PC-9 (cell line): ENCODE data around the gene TMEM109. TPM values are rescaled to one million over a fixed set of nuclear protein-coding genes. Genes with fewer than 3 reads are reported as not detected.

Source experiments
- BruUV-seq: library from RNA; stranded (reverse); fragments of 400-500 nt; replicated peaks from 2 replicates; lab custom pipeline; 2021; lab: Mats Ljungman, UMichigan
- CTCF ChIA-PET: fragments of 300-600 bp; sonication (Branson Sonifier 250); formaldehyde crosslinking; loops from one replicate; lab custom pipeline; 2022; ENCODE audit warnings: antibody characterized with exemption; lab: Charles Lee
- POLR2A ChIA-PET: fragments of 300-600 bp; sonication (Branson Sonifier 250); formaldehyde crosslinking; loops from one replicate; lab custom pipeline; 2022; ENCODE audit warnings: antibody characterized with exemption; ENCODE audit not compliant: unreplicated experiment; lab: Charles Lee
- DNase-seq, 2 experiments: peaks; one replicate each; pipeline versions ENCODE4 v3.0.0 to v3.0.0-alpha.2; 2015 to 2022; ENCODE audit warnings: mixed read lengths in 1 of 2
- H2AFZ ChIP-seq: fragments of 200-600 bp; sonication (generic); 2 replicates; pipeline ENCODE4 v1.8.1; 2017; ENCODE audit warnings: antibody characterized with exemption
- H3F3A ChIP-seq: fragments of 200-600 bp; sonication (generic); 2 replicates; pipeline ENCODE4 v1.8.1; 2017; ENCODE audit warnings: antibody characterized with exemption, mild to moderate bottlenecking, low read depth; ENCODE audit not compliant: insufficient read depth
- H3K27ac ChIP-seq: fragments of 200-600 bp; sonication (generic); 2 replicates; pipeline ENCODE4 v1.6.1; 2016; ENCODE audit warnings: mixed run types
- H3K27me3 ChIP-seq: fragments of 200-600 bp; sonication (generic); 2 replicates; pipeline ENCODE4 v1.6.1; 2016; ENCODE audit warnings: low read depth, mixed run types; ENCODE audit not compliant: insufficient read depth
- H3K36me3 ChIP-seq: fragments of 200-600 bp; sonication (generic); 2 replicates; pipeline ENCODE4 v1.6.1; 2016; ENCODE audit warnings: low read depth, mixed run types
- H3K4me1 ChIP-seq: fragments of 200-600 bp; sonication (generic); replicated peaks from 2 replicates; pipeline ENCODE4 v1.6.1; 2016; ENCODE audit warnings: mixed run types; ENCODE audit not compliant: insufficient read depth
- H3K4me2 ChIP-seq: fragments of 200-600 bp; sonication (generic); 2 replicates; pipeline ENCODE4 v1.6.1; 2017; ENCODE audit warnings: mixed run types
- H3K4me3 ChIP-seq: fragments of 200-600 bp; sonication (generic); 2 replicates; pipeline ENCODE4 v1.6.1; 2016; ENCODE audit warnings: mixed run types
- H3K79me2 ChIP-seq: fragments of 200-600 bp; sonication (generic); 2 replicates; pipeline ENCODE4 v1.6.1; 2017; ENCODE audit warnings: low read depth, mixed run types
- H3K9me2 ChIP-seq: fragments of 200-600 bp; sonication (generic); 2 replicates; pipeline ENCODE4 v1.8.1; 2017; ENCODE audit warnings: mild to moderate bottlenecking; ENCODE audit not compliant: insufficient read depth
- H3K9me3 ChIP-seq: fragments of 200-600 bp; sonication (generic); 2 replicates; pipeline ENCODE4 v1.8.1; 2016; ENCODE audit warnings: low read depth; ENCODE audit not compliant: insufficient read depth
- H4K20me1 ChIP-seq: fragments of 200-600 bp; sonication (generic); 2 replicates; pipeline ENCODE4 v1.8.1; 2017; ENCODE audit not compliant: insufficient read depth
- CTCF ChIP-seq: fragments of 200-600 bp; sonication (generic); conservative IDR thresholded peaks from 2 replicates; pipeline ENCODE4 v1.6.1; 2017; ENCODE audit warnings: mixed run types, antibody characterized with exemption, mild to moderate bottlenecking, moderate library complexity
- EZH2 ChIP-seq: fragments of 200-600 bp; sonication (generic); IDR thresholded peaks from 2 replicates; pipeline ENCODE4 v1.8.0; 2017; ENCODE audit warnings: antibody characterized with exemption, low read depth
- intact Hi-C: fragments of 100-400 bp; cut with micrococcal nuclease; formaldehyde crosslinking; loops from one replicate; pipeline ENCODE4 v1.10.0; 2022; ENCODE audit not compliant: unreplicated experiment
- total RNA-seq: library from RNA; stranded (reverse); gene quantifications from 2 replicates; pipeline ENCODE4 v1.2.3, GENCODE V29; 2021

TMEM109 gene
- total RNA-seq, 1 experiment from 2014 or later, result 105 TPM

- Histone ChIP-seq H3K9me2 (no peaks in the 10 kb centered on the region), H3F3A (0 out of 2 replicates have a peak, but pooled peaks cover 4% of the 10 kb centered on the region), H2AFZ (no peak overlapping the region), H3K36me3 (no peaks in the 10 kb centered on the region), H4K20me1 (no peaks in the 10 kb centered on the region), H3K9me3 (no peaks in the 10 kb centered on the region), H3K27me3 (no peaks in the 10 kb centered on the region), H3K27ac (no peak overlapping the region), H3K79me2 (no peaks in the 10 kb centered on the region), H3K4me2 (no peak overlapping the region), H3K4me3 (no peak overlapping the region), H3K4me1 (no peaks in the 10 kb centered on the region)
- intact Hi-C loops, result no loop called here
- BruUV-seq, result no TSS peak
- ChIA-PET CTCF (no interaction called here), POLR2A (interaction anchor here (0.6 kb wide), 1 partner anchor 28 kb away, joined by 3 read pairs; no protein-coding TSS in a partner anchor)
- DNase-seq, result peak in 1 of 2 experiments; percentile 10
- TF ChIP-seq CTCF, result no peak
- TF ChIP-seq EZH2, result no peak
Measured at GRCh38 chr11:60935676-60936442, 21.9 kb downstream of the TMEM109 start.

GRCh38 chr11:60936467-60937143 is 22.6 kb downstream of the TMEM109 start:
- Histone ChIP-seq H4K20me1 (no peaks in the 10 kb centered on the region), H3K9me3 (no peaks in the 10 kb centered on the region), H3K4me1 (peaks cover 4% of the 10 kb centered on the region), H3K27me3 (no peaks in the 10 kb centered on the region), H3K36me3 (no peaks in the 10 kb centered on the region), H3K4me3 (no peak overlapping the region), H3K27ac (no peak overlapping the region), H3K4me2 (no peak overlapping the region), H3F3A (0 out of 2 replicates have a peak, but pooled peaks cover 4% of the 10 kb centered on the region), H3K9me2 (no peaks in the 10 kb centered on the region), H3K79me2 (no peaks in the 10 kb centered on the region), H2AFZ (no peak overlapping the region)
- POLR2A ChIA-PET, result interaction anchor here (0.6 kb wide), 1 partner anchor 29 kb away, joined by 3 read pairs; no protein-coding TSS in a partner anchor
- peak in 1 of 2 experiments; percentile 17 for DNase-seq
- CTCF ChIA-PET, result no interaction called here
- no TSS peak for BruUV-seq
- TF ChIP-seq EZH2 (no peak), CTCF (no peak)
- intact Hi-C loops, result no loop called here

DNA sequence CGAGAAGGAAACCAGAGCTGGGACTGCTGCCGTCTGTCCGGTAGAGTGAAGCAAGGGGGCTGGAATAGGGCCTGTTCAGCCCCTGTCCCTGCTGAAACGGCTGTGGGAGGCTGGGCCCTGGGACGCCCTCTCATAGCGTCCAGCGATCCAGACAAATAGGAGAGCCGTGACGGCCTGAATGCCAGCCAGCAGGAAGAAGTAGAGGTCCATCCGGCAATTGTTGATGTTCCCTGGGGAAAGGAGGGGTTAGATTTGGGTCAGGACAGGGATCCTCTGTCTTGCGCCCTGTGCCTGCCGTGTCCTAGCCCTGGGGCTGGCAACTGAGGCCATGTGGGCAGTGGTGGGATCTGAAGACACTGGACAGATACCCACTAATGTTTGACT is 23.2 kb downstream of the TMEM109 start:
- Histone ChIP-seq H3F3A (0 out of 2 replicates have a peak, but pooled peaks cover 4% of the 10 kb centered on the region), H3K4me2 (no peak overlapping the region), H3K9me3 (no peaks in the 10 kb centered on the region), H3K27ac (no peak overlapping the region), H3K79me2 (no peaks in the 10 kb centered on the region), H2AFZ (no peak overlapping the region), H3K4me1 (peaks cover 9% of the 10 kb centered on the region), H3K4me3 (no peak overlapping the region), H3K9me2 (no peaks in the 10 kb centered on the region), H4K20me1 (no peaks in the 10 kb centered on the region), H3K27me3 (no peaks in the 10 kb centered on the region), H3K36me3 (no peaks in the 10 kb centered on the region)
- intact Hi-C loops, result no loop called here
- ChIA-PET CTCF (no interaction called here), POLR2A (no interaction called here)
- TF ChIP-seq CTCF (no peak), EZH2 (no peak)
- no TSS peak for BruUV-seq
- no peak for DNase-seq
